Measurements from ENCODE around the gene KATNIP.

KATNIP gene

DNA sequence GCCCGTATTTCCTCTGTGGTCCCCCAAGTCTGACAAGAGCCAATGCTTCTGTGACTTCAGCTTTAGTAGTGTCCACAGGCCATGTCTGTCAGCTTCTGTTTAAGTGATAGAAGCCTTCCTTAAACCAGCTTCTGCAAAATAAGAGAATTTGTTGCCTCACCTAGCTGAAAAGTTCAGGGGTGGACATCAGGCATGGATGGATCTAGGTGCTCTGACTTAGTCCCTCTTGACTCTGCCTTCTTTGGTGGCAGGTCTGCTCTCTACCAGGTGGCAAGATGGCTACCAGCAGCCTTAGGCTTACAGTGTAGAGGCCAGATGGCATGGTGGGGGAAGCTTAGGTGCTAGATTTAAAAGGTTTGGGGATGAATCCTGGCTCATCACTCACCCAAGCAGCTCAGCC, 33.7 kb downstream of the KATNIP start:
- H3K27ac ChIP-seq (replicated peaks), result no peak overlapping the region
- no peaks in the 10 kb centered on the region for H3K27me3 ChIP-seq (ENCODE audit: insufficient read depth, poor library complexity, severe bottlenecking)
- no peak for DNase-seq (ENCODE audit: low read depth in 1 of 2, low spot score in 1 of 2)
- TF ChIP-seq REST (IDR thresholded peaks at IDR 0.05; ENCODE audit: insufficient replicate concordance, low read depth), result no peak
- TF ChIP-seq SPI1 (IDR thresholded peaks at IDR 0.05; ENCODE audit: borderline replicate concordance, low read depth), result no peak
- TF ChIP-seq, protein P1, sequence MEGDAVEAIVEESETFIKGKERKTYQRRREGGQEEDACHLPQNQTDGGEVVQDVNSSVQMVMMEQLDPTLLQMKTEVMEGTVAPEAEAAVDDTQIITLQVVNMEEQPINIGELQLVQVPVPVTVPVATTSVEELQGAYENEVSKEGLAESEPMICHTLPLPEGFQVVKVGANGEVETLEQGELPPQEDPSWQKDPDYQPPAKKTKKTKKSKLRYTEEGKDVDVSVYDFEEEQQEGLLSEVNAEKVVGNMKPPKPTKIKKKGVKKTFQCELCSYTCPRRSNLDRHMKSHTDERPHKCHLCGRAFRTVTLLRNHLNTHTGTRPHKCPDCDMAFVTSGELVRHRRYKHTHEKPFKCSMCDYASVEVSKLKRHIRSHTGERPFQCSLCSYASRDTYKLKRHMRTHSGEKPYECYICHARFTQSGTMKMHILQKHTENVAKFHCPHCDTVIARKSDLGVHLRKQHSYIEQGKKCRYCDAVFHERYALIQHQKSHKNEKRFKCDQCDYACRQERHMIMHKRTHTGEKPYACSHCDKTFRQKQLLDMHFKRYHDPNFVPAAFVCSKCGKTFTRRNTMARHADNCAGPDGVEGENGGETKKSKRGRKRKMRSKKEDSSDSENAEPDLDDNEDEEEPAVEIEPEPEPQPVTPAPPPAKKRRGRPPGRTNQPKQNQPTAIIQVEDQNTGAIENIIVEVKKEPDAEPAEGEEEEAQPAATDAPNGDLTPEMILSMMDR (IDR thresholded peaks at IDR 0.05; ENCODE audit: insufficient read depth, low read length), result no peak
- no peak for TF ChIP-seq GABPA (IDR thresholded peaks at IDR 0.05; ENCODE audit: low read depth)
- no peak for TF ChIP-seq POLR2AphosphoS5 (IDR thresholded peaks at IDR 0.05; ENCODE audit: low read depth)
- no peak overlapping the region for H3K4me3 ChIP-seq (replicated peaks; ENCODE audit: insufficient read depth, low read length)

GRCh38 chr16:27585200-27585599, 35.3 kb downstream of the KATNIP start:
- no peak for DNase-seq (ENCODE audit: low read depth in 1 of 2, low spot score in 1 of 2)
- no peaks in the 10 kb centered on the region for H3K27me3 ChIP-seq (ENCODE audit: insufficient read depth, poor library complexity, severe bottlenecking)
- no peak overlapping the region for H3K27ac ChIP-seq (replicated peaks)
- TF ChIP-seq, protein P1 (IDR thresholded peaks at IDR 0.05; ENCODE audit: insufficient read depth, low read length), result no peak
- no peak for TF ChIP-seq GABPA (IDR thresholded peaks at IDR 0.05; ENCODE audit: low read depth)
- TF ChIP-seq SPI1 (IDR thresholded peaks at IDR 0.05; ENCODE audit: borderline replicate concordance, low read depth), result no peak
- TF ChIP-seq POLR2AphosphoS5 (IDR thresholded peaks at IDR 0.05; ENCODE audit: low read depth), result no peak
- TF ChIP-seq REST (IDR thresholded peaks at IDR 0.05; ENCODE audit: insufficient replicate concordance, low read depth), result no peak
- no peak overlapping the region for H3K4me3 ChIP-seq (replicated peaks; ENCODE audit: insufficient read depth, low read length)

- TF ChIP-seq POLR2AphosphoS5 (IDR thresholded peaks at IDR 0.05; ENCODE audit: low read depth), result no peak
- TF ChIP-seq REST (IDR thresholded peaks at IDR 0.05; ENCODE audit: insufficient replicate concordance, low read depth), result no peak
- TF ChIP-seq GABPA (IDR thresholded peaks at IDR 0.05; ENCODE audit: low read depth), result no peak
- no peak for TF ChIP-seq SPI1 (IDR thresholded peaks at IDR 0.05; ENCODE audit: borderline replicate concordance, low read depth)
- TF ChIP-seq, protein P1 (IDR thresholded peaks at IDR 0.05; ENCODE audit: insufficient read depth, low read length), result no peak
- Histone ChIP-seq H3K4me3 (replicated peaks; ENCODE audit: insufficient read depth, low read length) (no peak overlapping the region), H3K27me3 (ENCODE audit: insufficient read depth, poor library complexity, severe bottlenecking) (no peaks in the 10 kb centered on the region), H3K27ac (replicated peaks) (no peak overlapping the region)
- no peak for DNase-seq (ENCODE audit: low read depth in 1 of 2, low spot score in 1 of 2)
These were observed 36.8 kb downstream of the KATNIP start for GRCh38 chr16:27586711-27587110.

Data from HL-60 (cell line).